GM21367 (cell line): Measurements from ENCODE around the gene ITPRIPL2.

Experiments
- ATAC-seq: cut with Tn5 transposase; IDR thresholded peaks from one replicate; pipeline ENCODE4 v1.9.1; 2021; ENCODE audit not compliant: unreplicated experiment

ITPRIPL2 gene

GRCh38 chr16:19119564-19119963 is 5.8 kb downstream of the ITPRIPL2 start:
- ATAC-seq: no peak

GRCh38 chr16:19123535-19124178 is 9.9 kb downstream of the ITPRIPL2 start:
- no peak for ATAC-seq

- ATAC-seq: no peak
These were observed 12.5 kb downstream of the ITPRIPL2 start for GRCh38 chr16:19126300-19126699.

- ATAC-seq: no peak
These were observed 13.4 kb downstream of the ITPRIPL2 start for GRCh38 chr16:19127205-19127604.

- no peak for ATAC-seq
These were observed 13.9 kb downstream of the ITPRIPL2 start for GRCh38 chr16:19127674-19128131.

GRCh38 chr16:19128454-19129200 is 14.9 kb downstream of the ITPRIPL2 start:
- ATAC-seq: no peak

GRCh38 chr16:19130385-19130784 is 16.6 kb downstream of the ITPRIPL2 start:
- no peak for ATAC-seq

- no peak for ATAC-seq
These were observed 17.4 kb downstream of the ITPRIPL2 start for GRCh38 chr16:19130852-19131824.

- ATAC-seq: no peak
These were observed 18.1 kb downstream of the ITPRIPL2 start for GRCh38 chr16:19131825-19132218.

GRCh38 chr16:19132255-19132654 is 18.5 kb downstream of the ITPRIPL2 start:
- ATAC-seq: no peak

- no peak for ATAC-seq
These were observed 19.1 kb downstream of the ITPRIPL2 start for GRCh38 chr16:19132898-19133297.

GRCh38 chr16:19133600-19133999 is 19.8 kb downstream of the ITPRIPL2 start:
- no peak for ATAC-seq

- ATAC-seq: no peak
These were observed 21.6 kb downstream of the ITPRIPL2 start for GRCh38 chr16:19135201-19135842.

- ATAC-seq: no peak
These were observed 22.2 kb downstream of the ITPRIPL2 start for GRCh38 chr16:19135896-19136438.

- ATAC-seq: no peak
These were observed 22.9 kb downstream of the ITPRIPL2 start for GRCh38 chr16:19136549-19137196.

- ATAC-seq: no peak
These were observed 23.7 kb downstream of the ITPRIPL2 start for GRCh38 chr16:19137201-19138128.

- ATAC-seq: no peak
These were observed 24.8 kb downstream of the ITPRIPL2 start for GRCh38 chr16:19138601-19139000.

GRCh38 chr16:19139436-19140091 is 25.8 kb downstream of the ITPRIPL2 start:
- no peak for ATAC-seq
